Fibroblast of skin of left quadriceps (primary cell): ENCODE data around the gene CDC42BPG.

Source experiments
- DNase-seq, 2 experiments: peaks; one replicate each; pipeline ENCODE4 v3.0.0-alpha.2; 2013; ENCODE audit warnings: low read depth in 2 of 2

Gene CDC42BPG

GRCh38 chr11:64789331-64790204 is 54.9 kb downstream of the CDC42BPG start:
- no peak for DNase-seq

- no peak for DNase-seq
Observed at GRCh38 chr11:64788321-64789215, 55.9 kb downstream of the CDC42BPG start.

GRCh38 chr11:64787526-64788320 is 56.7 kb downstream of the CDC42BPG start:
- no peak for DNase-seq

GRCh38 chr11:64786308-64786707 is 58.1 kb downstream of the CDC42BPG start:
- no peak for DNase-seq

GRCh38 chr11:64784813-64785581 is 59.5 kb downstream of the CDC42BPG start:
- no peak for DNase-seq

GRCh38 chr11:64778473-64779298 is 65.8 kb downstream of the CDC42BPG start, which contains the start of gene SF1:
TSS of gene SF1 (minus strand) at chr11:64778542. CDS start at chr11:64778392, 150 bp downstream.
- DNase-seq = peak; percentile 100

GRCh38 chr11:64778223-64778472 is 66.3 kb downstream of the CDC42BPG start:
- no peak for DNase-seq

GRCh38 chr11:64777449-64778222 is 66.8 kb downstream of the CDC42BPG start:
- DNase-seq = peak; percentile 55 to 62

GRCh38 chr11:64776875-64777274 is 67.6 kb downstream of the CDC42BPG start:
- DNase-seq = no peak

- DNase-seq = no peak
Observed at GRCh38 chr11:64776425-64776824, 68.0 kb downstream of the CDC42BPG start.

- DNase-seq = no peak
Observed at GRCh38 chr11:64774144-64774543, 70.3 kb downstream of the CDC42BPG start.
